Measurements from ENCODE around the gene SVOPL.
"Not testable (repeated sequence)": the region's sequence is repeated elsewhere in the genome, so short reads cannot be mapped to it uniquely, and the experiment has no call there.

The SVOPL gene

DNA sequence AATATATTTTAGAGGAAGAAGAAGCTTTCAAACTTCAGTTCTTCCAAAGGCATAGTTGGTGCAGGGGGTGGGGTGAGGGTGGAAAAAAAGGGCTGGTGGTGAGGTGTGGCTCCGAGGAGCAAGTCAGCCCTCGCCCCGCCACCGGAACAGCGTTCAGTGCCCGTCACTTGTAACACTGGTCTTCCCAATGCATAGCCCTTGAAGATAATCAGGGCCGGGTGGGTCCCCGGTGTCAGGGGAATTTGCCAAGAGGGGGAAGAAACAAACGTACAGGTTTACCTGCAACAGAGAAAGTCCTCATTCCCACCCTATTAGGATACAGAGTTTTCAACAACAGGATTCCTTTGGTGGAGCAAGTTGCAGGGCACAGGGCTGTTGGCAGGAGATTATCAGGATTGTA is 1.5 kb downstream of the SVOPL start:
- DNase-seq (ENCODE audit: low spot score), result no peak

DNA sequence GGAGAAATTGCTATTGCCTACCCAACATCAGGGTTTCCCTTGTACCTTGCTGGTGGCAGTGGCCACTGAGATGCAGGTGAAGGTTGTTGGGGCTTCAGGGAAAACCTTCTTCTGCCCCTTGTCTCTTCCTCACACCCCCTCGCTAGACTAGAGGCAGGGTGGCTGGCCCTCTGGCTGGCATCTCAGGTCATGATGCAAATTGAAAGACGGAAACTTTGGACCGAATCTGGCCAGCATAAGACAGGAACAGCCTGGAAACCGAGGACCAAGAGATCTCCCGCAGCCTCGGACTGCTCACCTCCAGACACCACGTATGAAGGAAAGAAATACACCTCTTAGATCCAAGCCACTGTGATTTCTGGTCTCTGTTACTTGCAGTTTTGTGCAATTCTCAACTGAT is 2.9 kb downstream of the SVOPL start:
- no peak for DNase-seq (ENCODE audit: low spot score)

DNA sequence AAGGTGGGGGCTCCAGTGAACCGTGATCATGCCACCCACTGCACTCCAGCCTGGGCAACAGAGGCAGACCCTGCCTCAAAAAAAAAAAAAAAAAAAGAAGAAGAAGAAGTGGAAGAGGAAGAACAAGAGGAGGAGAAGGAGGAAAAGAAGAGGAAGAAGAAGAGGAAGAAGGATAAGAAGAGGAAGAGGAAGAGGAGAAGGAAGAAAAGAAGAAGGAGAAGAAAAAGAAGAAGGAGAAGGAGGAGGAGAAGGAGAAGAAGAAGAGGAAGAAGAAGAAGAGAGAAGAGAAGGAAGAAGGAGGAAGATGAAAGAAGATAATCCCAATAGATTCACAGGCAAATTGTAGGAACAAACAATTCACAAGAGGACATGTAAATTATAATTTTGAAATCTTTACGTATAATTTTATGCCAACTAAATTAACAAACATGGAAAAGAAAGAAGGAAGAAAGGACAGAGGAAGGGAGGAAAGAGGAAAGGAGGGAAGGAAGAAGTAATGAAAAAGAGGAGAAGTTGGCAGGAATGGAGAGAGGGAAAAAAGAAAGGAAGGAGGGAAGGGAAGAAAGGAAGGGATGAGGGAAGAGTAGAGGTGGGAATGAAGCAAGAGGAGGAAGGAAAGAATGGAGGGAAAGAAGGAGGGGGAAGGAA is 3.5 kb downstream of the SVOPL start:
- DNase-seq (ENCODE audit: low spot score), result no peak

DNA sequence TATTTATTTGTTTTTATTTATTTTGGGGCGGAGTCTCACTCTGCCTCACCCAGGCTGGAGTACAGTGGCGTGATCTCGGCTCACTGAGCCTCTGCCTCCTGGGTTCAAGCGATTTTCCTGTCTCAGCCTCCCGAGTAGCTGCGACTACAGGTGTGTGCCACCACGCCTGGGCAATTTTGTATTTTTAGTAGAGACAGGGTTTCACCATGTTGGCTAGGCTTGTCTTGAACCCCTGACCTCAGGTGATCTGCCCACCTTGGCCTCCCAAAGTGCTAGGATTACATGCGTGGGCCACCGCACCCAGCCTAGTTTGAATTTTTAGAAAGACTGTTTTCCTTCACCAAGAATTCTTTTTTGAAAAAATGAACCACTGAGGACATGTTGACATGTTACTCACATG is 5.4 kb downstream of the SVOPL start:
- not testable (repeated sequence) for DNase-seq (ENCODE audit: low spot score)

- no peak for DNase-seq (ENCODE audit: low spot score)
Observed at GRCh38 chr7:138695106-138695505, 6.1 kb downstream of the SVOPL start.

- DNase-seq (ENCODE audit: low spot score), result no peak
Observed at GRCh38 chr7:138691178-138691577, 10.0 kb downstream of the SVOPL start.

DNA sequence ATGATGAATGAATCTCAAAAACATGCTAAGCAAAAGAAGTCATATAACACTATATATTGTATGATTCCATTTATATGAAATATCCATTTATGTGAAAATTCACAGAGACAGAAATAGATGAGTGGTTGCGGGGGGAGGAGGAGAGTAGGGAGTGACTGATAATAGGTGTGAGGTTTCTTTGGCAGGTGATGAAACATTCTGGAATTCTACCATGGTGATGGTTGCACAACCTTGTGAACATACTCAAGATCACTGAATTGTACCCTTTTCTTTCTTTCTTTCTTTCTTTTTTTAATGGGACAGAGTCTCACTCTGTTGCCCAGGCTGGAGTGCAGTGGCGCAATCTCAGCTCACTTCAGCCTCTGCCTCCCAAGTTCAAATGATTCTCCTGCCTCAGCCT is 10.7 kb downstream of the SVOPL start:
- DNase-seq (ENCODE audit: low spot score), result no peak

DNA sequence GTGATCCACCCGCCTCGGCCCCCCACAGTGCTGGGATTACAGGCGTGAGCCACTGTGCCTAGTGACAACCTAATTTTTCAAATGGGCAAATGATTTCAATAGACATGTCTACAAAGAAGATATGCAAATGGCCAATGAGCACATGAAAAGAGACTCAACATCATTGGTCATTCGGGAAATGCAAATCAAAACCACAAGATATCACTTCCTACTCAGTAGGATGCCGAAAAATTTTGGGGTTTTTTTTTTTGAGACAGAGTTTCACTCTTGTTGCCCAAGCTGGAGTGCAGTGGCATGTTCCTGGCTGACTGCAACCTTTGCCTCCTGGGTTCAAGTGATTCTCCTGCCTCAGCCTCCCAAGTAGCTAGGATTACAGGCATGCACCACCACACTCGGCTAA is 13.1 kb downstream of the SVOPL start:
- DNase-seq (ENCODE audit: low spot score), result not testable (repeated sequence)

DNA sequence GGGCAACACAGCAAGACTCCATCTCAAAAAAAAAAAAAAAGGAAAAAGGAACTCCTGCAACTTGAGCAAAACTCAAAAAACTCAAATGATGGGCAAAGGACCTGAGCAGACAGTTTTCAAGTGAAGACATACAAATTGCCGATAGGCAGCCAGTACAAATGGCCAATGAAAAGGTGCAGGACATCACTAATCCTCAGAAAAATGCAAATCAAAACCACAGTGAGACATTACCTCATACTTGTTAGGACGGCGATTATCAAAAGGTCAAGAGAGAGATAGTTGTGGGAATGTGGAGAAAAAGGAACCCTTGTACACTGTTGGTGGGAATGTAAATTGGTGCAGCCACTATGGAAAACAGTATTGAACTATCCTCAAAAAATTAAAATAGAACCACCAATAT is 16.8 kb downstream of the SVOPL start:
- no peak for DNase-seq (ENCODE audit: low spot score)

DNA sequence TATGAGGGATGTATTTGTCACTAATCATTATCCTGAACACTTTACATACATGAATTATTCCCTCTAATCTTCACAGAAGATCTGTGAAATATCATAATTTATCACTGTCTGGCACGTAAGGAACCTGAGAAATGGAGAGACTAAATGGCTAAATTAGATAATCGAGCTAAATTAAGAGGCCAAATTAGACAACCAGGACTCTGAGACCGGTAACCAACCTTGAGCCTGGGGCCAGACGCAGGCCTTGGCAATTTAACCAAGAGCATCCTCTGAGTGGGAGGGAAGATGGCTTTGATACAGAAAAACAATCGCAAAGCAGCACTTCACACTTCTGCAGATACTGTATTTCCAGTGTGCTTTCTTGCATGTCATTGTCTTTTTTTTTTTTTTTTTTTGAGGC is 21.4 kb downstream of the SVOPL start:
- DNase-seq (ENCODE audit: low spot score), result no peak

DNA sequence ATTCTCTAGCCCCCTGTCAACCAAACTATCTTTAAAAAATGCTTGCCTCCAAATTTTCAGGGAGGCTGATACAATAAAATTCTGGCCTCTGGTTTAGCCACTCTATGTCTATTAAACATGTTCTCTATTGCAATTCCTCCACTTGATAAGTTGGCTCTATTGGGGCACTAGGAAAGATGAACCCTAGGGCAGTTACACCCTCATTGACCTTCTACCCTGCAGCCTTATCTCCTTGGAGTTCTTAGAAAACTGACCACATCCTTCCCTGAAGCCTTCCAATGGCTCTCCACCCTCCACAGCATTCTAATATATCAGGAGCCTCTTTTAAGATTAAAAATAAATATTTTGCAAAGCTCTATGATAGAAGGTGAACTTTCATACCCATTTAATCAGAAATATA is 30.6 kb downstream of the SVOPL start:
- no peak for DNase-seq (ENCODE audit: low spot score)

- DNase-seq (ENCODE audit: low spot score), result no peak
Observed at GRCh38 chr7:138669364-138669763, 31.8 kb downstream of the SVOPL start.

DNA sequence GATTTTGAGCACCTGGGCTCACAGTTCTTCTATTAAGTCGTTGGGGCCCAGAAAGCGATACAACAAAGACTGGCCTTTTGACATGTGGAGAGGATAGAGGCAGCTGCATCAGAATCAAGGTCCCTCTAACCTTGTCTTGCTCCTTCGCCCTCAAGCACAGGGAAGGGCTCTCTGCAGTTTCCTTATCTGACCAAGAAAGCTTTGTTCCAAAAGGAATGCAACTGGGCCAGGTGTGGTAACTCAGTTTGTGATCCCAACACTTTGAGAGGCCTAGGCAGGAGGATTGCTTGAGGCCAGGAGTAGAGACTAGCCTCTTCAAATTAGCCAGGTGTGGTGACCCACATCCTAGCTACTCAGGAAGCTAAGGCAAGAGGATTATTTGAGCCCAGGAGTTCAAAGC is 32.2 kb downstream of the SVOPL start:
- DNase-seq (ENCODE audit: low spot score), result no peak

DNA sequence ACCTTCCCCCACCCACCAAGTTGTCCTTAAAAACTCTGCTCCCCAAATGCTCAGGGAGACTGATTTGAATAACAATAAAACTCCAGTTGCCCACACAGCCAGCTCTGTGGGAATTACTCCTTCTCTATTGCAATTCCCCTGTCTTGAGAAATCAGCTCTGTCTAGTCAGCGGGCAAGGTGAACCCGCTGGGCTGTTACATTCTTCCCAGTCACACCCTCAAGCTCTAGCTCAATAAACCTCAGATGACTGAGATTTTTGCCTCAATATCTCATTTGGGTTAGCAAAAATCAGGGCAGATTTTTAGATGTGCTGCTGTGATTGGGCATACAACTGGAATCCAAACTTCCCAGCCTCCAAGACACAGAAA is 32.9 kb downstream of the SVOPL start:
- DNase-seq (ENCODE audit: low spot score), result no peak

DNA sequence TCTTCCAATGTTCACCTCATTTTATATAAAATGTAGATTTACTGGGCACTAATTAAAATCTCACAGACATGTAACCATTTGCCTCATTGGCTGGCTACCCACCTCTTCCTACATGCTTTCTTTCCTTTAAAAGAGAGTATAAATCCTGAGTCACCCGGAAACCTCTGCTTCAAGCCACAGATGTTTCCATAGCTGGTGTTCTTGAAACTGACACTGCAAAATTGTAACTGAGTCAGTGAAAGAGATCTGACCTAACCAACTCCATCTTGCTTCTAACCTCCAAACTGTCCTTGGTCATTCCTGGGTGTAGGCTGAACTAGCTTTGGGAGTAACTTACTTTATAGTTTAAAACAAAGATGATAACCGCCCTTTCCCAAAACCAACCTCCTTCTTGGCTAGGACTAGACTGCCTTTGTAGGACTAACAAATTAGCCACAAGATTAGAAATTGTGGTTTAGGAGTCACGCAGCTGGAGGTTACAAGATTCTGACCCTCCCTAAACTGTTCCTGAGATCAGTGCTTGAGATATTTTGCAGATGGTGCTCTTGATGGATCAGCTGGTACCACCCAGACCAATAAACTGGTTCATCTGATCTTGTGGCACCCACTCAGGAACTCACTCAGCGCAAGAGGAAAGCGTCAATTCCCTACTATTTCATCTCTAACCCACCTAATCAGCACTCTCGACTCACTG is 33.5 kb downstream of the SVOPL start:
- no peak for DNase-seq (ENCODE audit: low spot score)

- DNase-seq (ENCODE audit: low spot score), result no peak
Observed at GRCh38 chr7:138666385-138666784, 34.8 kb downstream of the SVOPL start.

DNA sequence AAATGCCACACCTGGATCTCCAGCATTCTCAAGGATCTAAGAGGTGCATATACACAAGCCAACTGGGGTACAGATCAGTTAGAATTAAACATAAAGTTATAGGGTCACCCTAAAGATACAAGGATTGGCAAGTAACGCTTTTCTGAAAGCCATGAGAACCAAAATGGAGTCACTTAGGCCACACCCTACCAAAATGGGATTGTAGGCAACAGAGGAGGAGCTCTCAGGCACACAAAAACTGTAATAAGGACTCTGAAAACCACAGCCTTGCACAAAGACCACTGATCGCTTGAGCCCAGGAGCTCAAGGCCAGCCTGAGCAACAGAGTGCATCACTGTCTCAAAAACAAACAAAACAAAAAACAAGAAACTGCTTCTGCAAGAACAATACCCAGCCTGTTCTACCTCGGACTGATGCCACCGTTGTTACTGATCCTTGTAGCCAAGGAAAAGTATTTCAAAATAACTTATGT is 35.5 kb downstream of the SVOPL start:
- DNase-seq (ENCODE audit: low spot score), result no peak

- DNase-seq (ENCODE audit: low spot score), result no peak
Observed at GRCh38 chr7:138665249-138665648, 35.9 kb downstream of the SVOPL start.

GRCh38 chr7:138663725-138664710 is 37.1 kb downstream of the SVOPL start:
- DNase-seq (ENCODE audit: low spot score), result no peak

DNA sequence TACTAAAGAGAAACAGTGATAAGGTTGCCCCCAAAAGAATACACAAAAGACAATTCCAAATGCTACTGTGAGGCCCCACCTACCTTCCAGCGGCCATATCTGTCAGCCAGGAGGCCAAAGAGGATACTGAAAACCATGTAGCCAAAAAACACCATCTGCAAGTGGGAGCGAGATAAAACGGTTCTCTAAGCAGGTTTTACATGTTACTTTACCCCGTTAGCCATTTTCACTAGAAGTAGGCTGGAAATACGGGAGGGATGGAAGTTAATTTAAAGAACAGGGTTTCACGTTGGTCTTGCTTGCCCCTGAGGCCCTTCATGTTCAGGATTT is 38.2 kb downstream of the SVOPL start:
- no peak for DNase-seq (ENCODE audit: low spot score)

GRCh38 chr7:138662076-138662990 is 38.8 kb downstream of the SVOPL start:
- no peak for DNase-seq (ENCODE audit: low spot score)
